IMR-90 (cell line): ENCODE data around the gene CD2. TPM values are rescaled to one million over a fixed set of nuclear protein-coding genes. Genes with fewer than 3 reads are reported as not detected.

Experiments
- ATAC-seq: fragments of 200-7000 bp; cut with Tn5 transposase; 2 replicates; pipeline ENCODE4 v1.9.1; 2020; ENCODE audit warnings: low read depth, mild to moderate bottlenecking, moderate library complexity
- BruUV-seq: library from RNA; stranded (reverse); fragments of 400-500 nt; replicated peaks from 2 replicates; lab custom pipeline; 2021; lab: Mats Ljungman, UMichigan
- CTCF ChIA-PET: fragments of 300-600 bp; formaldehyde crosslinking; extraction: SDS; loops from one replicate; lab custom pipeline; 2021; ENCODE audit warnings: antibody characterized with exemption; lab: Yijun Ruan, JAX
- POLR2A ChIA-PET: fragments of 300-600 bp; sonication (Branson Sonifier 250); formaldehyde crosslinking; loops from one replicate; lab custom pipeline; 2022; ENCODE audit warnings: antibody characterized with exemption; ENCODE audit not compliant: unreplicated experiment; lab: Charles Lee
- DNase-seq: peaks from one replicate; pipeline ENCODE4 v3.0.0; 2013
- H2AFZ ChIP-seq: replicated peaks from 2 replicates; pipeline ENCODE3; 2013; ENCODE audit warnings: low read length, mild to moderate bottlenecking; ENCODE audit not compliant: poor library complexity
- H2AK5ac ChIP-seq: 2 replicates; pipeline ENCODE4 v1.6.1; 2013; ENCODE audit warnings: low read depth, low read length, inconsistent platforms
- H2AK9ac ChIP-seq: replicated peaks from 2 replicates; pipeline ENCODE3; 2013; ENCODE audit warnings: mild to moderate bottlenecking, low read depth, low read length, moderate library complexity; ENCODE audit not compliant: poor library complexity
- H2BK120ac ChIP-seq: 2 replicates; pipeline ENCODE4 v1.6.1; 2013; ENCODE audit warnings: low read depth, low read length, inconsistent platforms
- H2BK15ac ChIP-seq: 3 replicates; pipeline ENCODE4 v1.6.1; 2013; ENCODE audit warnings: low read depth, low read length, inconsistent platforms
- H2BK20ac ChIP-seq: 2 replicates; pipeline ENCODE4 v1.6.1; 2013; ENCODE audit warnings: low read depth, mild to moderate bottlenecking, inconsistent platforms, low read length, moderate library complexity
- H2BK5ac ChIP-seq: 2 replicates; pipeline ENCODE4 v1.6.1; 2013; ENCODE audit warnings: mild to moderate bottlenecking, low read depth, low read length, inconsistent platforms; ENCODE audit not compliant: poor library complexity, severe bottlenecking
- H3K14ac ChIP-seq: replicated peaks from 2 replicates; pipeline ENCODE4 v1.6.1; 2013; ENCODE audit warnings: low read depth, low read length, inconsistent platforms
- H3K18ac ChIP-seq: 2 replicates; pipeline ENCODE4 v1.6.1; 2013; ENCODE audit warnings: low read depth, low read length, control low read depth
- H3K23ac ChIP-seq: 2 replicates; pipeline ENCODE4 v1.6.1; 2013; ENCODE audit warnings: low read depth, low read length, inconsistent platforms
- H3K27ac ChIP-seq: 2 replicates; pipeline ENCODE4 v1.5.1; 2013; ENCODE audit warnings: mild to moderate bottlenecking, control low read depth, low read length; ENCODE audit not compliant: insufficient read depth
- H3K27me3 ChIP-seq: 2 replicates; pipeline ENCODE4 v1.6.1; 2013; ENCODE audit warnings: low read length; ENCODE audit not compliant: control insufficient read depth, insufficient read depth
- H3K36me3 ChIP-seq: 2 replicates; pipeline ENCODE4 v1.6.1; 2013; ENCODE audit warnings: low read length, mixed read lengths; ENCODE audit not compliant: control insufficient read depth, insufficient read depth
- H3K4ac ChIP-seq: 2 replicates; pipeline ENCODE4 v1.6.1; 2013; ENCODE audit warnings: low read depth, low read length, inconsistent platforms
- H3K4me1 ChIP-seq: 2 replicates; pipeline ENCODE4 v1.6.1; 2013; ENCODE audit warnings: low read length, mixed read lengths; ENCODE audit not compliant: control insufficient read depth, insufficient read depth
- H3K4me2 ChIP-seq: 2 replicates; pipeline ENCODE4 v1.6.1; 2013; ENCODE audit warnings: low read depth, mild to moderate bottlenecking, control low read depth, low read length, moderate library complexity
- H3K4me3 ChIP-seq: 2 replicates; pipeline ENCODE4 v1.5.1; 2013; ENCODE audit warnings: low read depth, mild to moderate bottlenecking, control low read depth, low read length, moderate library complexity; ENCODE audit not compliant: insufficient read depth
- H3K56ac ChIP-seq: 2 replicates; pipeline ENCODE4 v1.6.1; 2013; ENCODE audit warnings: low read length, inconsistent platforms; ENCODE audit not compliant: insufficient read depth; ENCODE audit errors: extremely low read depth
- H3K79me1 ChIP-seq, 2 experiments: 2 replicates each; pipeline ENCODE4 v1.6.1; 2013; ENCODE audit warnings: low read length in 2 of 2, inconsistent platforms in 1 of 2, low read depth in 1 of 2
- H3K9ac ChIP-seq: 2 replicates; pipeline ENCODE4 v1.6.1; 2013; ENCODE audit warnings: low read depth, low read length, control low read depth
- H3K9me1 ChIP-seq: 2 replicates; pipeline ENCODE4 v1.6.1; 2013; ENCODE audit warnings: low read length, inconsistent platforms; ENCODE audit not compliant: insufficient read depth
- H3K9me3 ChIP-seq: 2 replicates; pipeline ENCODE4 v1.6.1; 2013; ENCODE audit warnings: low read length; ENCODE audit not compliant: control insufficient read depth, insufficient read depth
- H4K20me1 ChIP-seq: 2 replicates; pipeline ENCODE4 v1.6.1; 2013; ENCODE audit warnings: low read length, inconsistent platforms; ENCODE audit not compliant: insufficient read depth
- H4K5ac ChIP-seq: 2 replicates; pipeline ENCODE4 v1.6.1; 2013; ENCODE audit warnings: mild to moderate bottlenecking, low read depth, low read length, control low read depth
- H4K8ac ChIP-seq, 2 experiments: 2 replicates each; pipeline ENCODE4 v1.6.1; 2013; ENCODE audit warnings: low read depth in 2 of 2, low read length in 2 of 2, control low read depth in 1 of 2, inconsistent platforms in 1 of 2
- H4K91ac ChIP-seq: 2 replicates; pipeline ENCODE4 v1.6.1; 2013; ENCODE audit warnings: low read depth, low read length, inconsistent platforms; ENCODE audit not compliant: insufficient read depth
- BHLHE40 ChIP-seq: fragments of 150-350 bp; IDR thresholded peaks from 2 replicates; pipeline ENCODE4 v1.6.1; 2016; ENCODE audit warnings: mild to moderate bottlenecking, low read depth, low read length
- CEBPB ChIP-seq: IDR thresholded peaks from 2 replicates; pipeline ENCODE4 v1.6.1; 2012; ENCODE audit warnings: low read depth, low read length, improper control_type of control experiment
- CHD1 ChIP-seq: IDR thresholded peaks from 2 replicates; pipeline ENCODE4 v1.6.1; 2012; ENCODE audit warnings: low read depth, low read length, improper control_type of control experiment
- CTCF ChIP-seq: conservative IDR thresholded peaks from 2 replicates; pipeline ENCODE4 v1.5.1; 2012; ENCODE audit warnings: mild to moderate bottlenecking, low read depth, low read length, improper control_type of control experiment
- ELK1 ChIP-seq: fragments of 150-350 bp; IDR thresholded peaks from 2 replicates; pipeline ENCODE4 v1.6.1; 2016; ENCODE audit warnings: low read depth, mild to moderate bottlenecking, low read length, moderate library complexity, borderline replicate concordance
- FOS ChIP-seq: fragments of 150-350 bp; IDR thresholded peaks from 2 replicates; pipeline ENCODE4 v1.6.1; 2016; ENCODE audit warnings: low read depth, low read length
- MAFK ChIP-seq: IDR thresholded peaks from 2 replicates; pipeline ENCODE4 v1.6.1; 2012; ENCODE audit warnings: low read depth, low read length, improper control_type of control experiment
- MAZ ChIP-seq: IDR thresholded peaks from 2 replicates; pipeline ENCODE4 v1.6.1; 2012; ENCODE audit warnings: low read depth, mild to moderate bottlenecking, low read length, improper control_type of control experiment, moderate library complexity, borderline replicate concordance
- MXI1 ChIP-seq: IDR thresholded peaks from 2 replicates; pipeline ENCODE4 v1.6.1; 2012; ENCODE audit warnings: low read depth, mild to moderate bottlenecking, low read length, moderate library complexity, borderline replicate concordance
- NFE2L2 ChIP-seq: fragments of 150-350 bp; IDR thresholded peaks from 2 replicates; pipeline ENCODE4 v1.6.1; 2016; ENCODE audit warnings: low read depth, mild to moderate bottlenecking, low read length
- POLR2A ChIP-seq: IDR thresholded peaks from 2 replicates; pipeline ENCODE4 v1.6.1; 2012; ENCODE audit warnings: mild to moderate bottlenecking, low read depth, low read length
- RAD21 ChIP-seq: IDR thresholded peaks from 2 replicates; pipeline ENCODE4 v1.6.1; 2012; ENCODE audit warnings: low read length, improper control_type of control experiment
- RCOR1 ChIP-seq: IDR thresholded peaks from 2 replicates; pipeline ENCODE4 v1.6.1; 2012; ENCODE audit warnings: mild to moderate bottlenecking, low read length, improper control_type of control experiment; ENCODE audit not compliant: insufficient replicate concordance
- RFX5 ChIP-seq: IDR thresholded peaks from 2 replicates; pipeline ENCODE4 v1.8.0; 2012; ENCODE audit warnings: low read depth, mild to moderate bottlenecking, low read length, moderate library complexity
- SMC3 ChIP-seq: fragments of 150-350 bp; IDR thresholded peaks from 2 replicates; pipeline ENCODE4 v1.6.1; 2016; ENCODE audit warnings: low read depth, mild to moderate bottlenecking, antibody characterized with exemption, low read length, moderate library complexity
- USF2 ChIP-seq: fragments of 150-350 bp; IDR thresholded peaks from 2 replicates; pipeline ENCODE4 v1.6.1; 2017; ENCODE audit warnings: mild to moderate bottlenecking, antibody characterized with exemption, low read length, low read depth
- WGBS, 2 experiments: methylation state at CpG; one replicate each; pipeline versions ENCODE4 v1.1.5 to v1.1.7; 2013; ENCODE audit warnings: missing lambda C conversion rate in 2 of 2; ENCODE audit not compliant: insufficient read length in 1 of 2; ENCODE audit errors: extremely low coverage in 2 of 2; 5-methylcytosine and 5-hydroxymethylcytosine counted together
- dilution Hi-C: fragments of 300-500 bp; cut with HindIII; formaldehyde crosslinking; loops from one replicate; pipeline ENCODE4 v1.14.3; 2018; ENCODE audit warnings: low sequenced_read_pairs; ENCODE audit not compliant: unreplicated experiment
- in situ Hi-C: fragments of 300-500 bp; cut with MboI; formaldehyde crosslinking; loops from 3 replicates; pipeline ENCODE4 v1.14.3; 2019; ENCODE audit warnings: low sequenced_read_pairs, inconsistent platforms, mixed read lengths
- intact Hi-C: fragments of 100-400 bp; cut with micrococcal nuclease; formaldehyde crosslinking; loops from 2 replicates; pipeline ENCODE4 v1.10.0; 2022
- polyA plus RNA-seq, 3 experiments: library from polyadenylated mRNA; depleted of rRNA; stranded (reverse); fragments of >200 nt; gene quantifications; 2 replicates each; pipeline ENCODE4 v1.2.3, GENCODE V29; 2012; ENCODE audit warnings: low replicate concordance in 1 of 3
- total RNA-seq: library from RNA; depleted of rRNA; stranded (reverse); fragments of >200 nt; gene quantifications from 2 replicates; pipeline ENCODE4 v1.2.3, GENCODE V29; 2012

CD2 gene
- total and polyA plus RNA-seq, 2 of the 4 experiments (the other 2 are of a cell fraction), result not detected

GRCh38 chr1:116811321-116811720, 57.1 kb downstream of the CD2 start:
- Histone ChIP-seq H3K4ac (no peak overlapping the region), H2AFZ (no peak overlapping the region), H3K4me3 (no peak overlapping the region), H3K79me1 (no peaks in the 10 kb centered on the region), H3K4me2 (no peak overlapping the region), H4K8ac (no peak overlapping the region), H3K18ac (no peak overlapping the region), H2BK20ac (no peak overlapping the region), H3K56ac (no peak overlapping the region), H3K4me1 (no peaks in the 10 kb centered on the region), H3K14ac (no peak overlapping the region), H4K5ac (no peak overlapping the region), H2BK5ac (no peak overlapping the region), H4K20me1 (no peaks in the 10 kb centered on the region), H3K9me3 (no peaks in the 10 kb centered on the region), H3K9me1 (no peaks in the 10 kb centered on the region), H3K27me3 (no peaks in the 10 kb centered on the region), H2BK15ac (no peak overlapping the region), H4K91ac (no peak overlapping the region), H2AK9ac (no peak overlapping the region), H2BK120ac (no peak overlapping the region), H3K9ac (no peak overlapping the region), H3K36me3 (no peaks in the 10 kb centered on the region), H3K23ac (no peak overlapping the region), H2AK5ac (no peak overlapping the region), H3K27ac (no peak overlapping the region)
- DNase-seq, result no peak
- BruUV-seq, result no TSS peak
- CTCF ChIA-PET, result no interaction called here
- TF ChIP-seq RAD21 (no peak), RCOR1 (no peak), CHD1 (no peak), MAFK (no peak), FOS (no peak), CEBPB (no peak), ELK1 (no peak), USF2 (no peak), NFE2L2 (no peak), POLR2A (no peak), MXI1 (no peak), MAZ (no peak), CTCF (no peak), SMC3 (no peak), RFX5 (no peak), BHLHE40 (no peak)
- intact Hi-C loops, result no loop called here
- POLR2A ChIA-PET, result no interaction called here
- in situ Hi-C loops, result no loop called here
- WGBS, 2 experiments, result no CpG with 5 or more reads among the region's 1 CpG
- dilution Hi-C loops, result no loop called here
- ATAC-seq, result no peak
